ENCODE measurements around the gene LRRC32. TPM values are rescaled to one million over a fixed set of nuclear protein-coding genes. Genes with fewer than 3 reads are reported as not detected.

LRRC32 gene
- polyA plus RNA-seq, 2 of the 4 experiments (the other 2 are of a cell fraction): 0.25 to 0.62 TPM

- no peak for TF ChIP-seq REST (IDR thresholded peaks at IDR 0.05)
- no peak for TF ChIP-seq FOSL2 (IDR thresholded peaks at IDR 0.05)
- TF ChIP-seq FOSL2 (CRISPR knock-in tag; IDR thresholded peaks at IDR 0.05): no peak
- no peak for TF ChIP-seq NPAS2 (CRISPR knock-in tag; IDR thresholded peaks at IDR 0.05; ENCODE audit: borderline replicate concordance)
- no peak for TF ChIP-seq HEYL (CRISPR knock-in tag; IDR thresholded peaks at IDR 0.05)
Observed at GRCh38 chr11:76664578-76665061, 5.9 kb downstream of the LRRC32 start (continued).

GRCh38 chr11:76663912-76664440 lies 6.6 kb downstream of the LRRC32 start:
- 71% methylated on average over 7 of the region's 7 CpGs for WGBS (ENCODE audit: missing lambda C conversion rate)
- DNase-seq (ENCODE audit: low read depth in 1 of 2, low spot score in 1 of 2) (no peak), ATAC-seq (no peak), FAIRE-seq (no peak)
- ChIA-PET POLR2A (no interaction called here), CTCF (interaction anchor here (1.1 to 3.5 kb wide), 4 partner anchors 9 to 65 kb away, joined by 3 to 16 read pairs (median 4); no protein-coding TSS in a partner anchor)
- Histone ChIP-seq H3K4me1 (no peaks in the 10 kb centered on the region), H3K4me3 (no peak overlapping the region), H3K9me3 (no peaks in the 10 kb centered on the region), H3K4me2 (no peak overlapping the region), H3K27ac (no peak overlapping the region)
- TF ChIP-seq NR3C1 (IDR thresholded peaks at IDR 0.05) (no peak), RFX5 (IDR thresholded peaks at IDR 0.05) (no peak), RCOR1 (IDR thresholded peaks at IDR 0.05; ENCODE audit: low read depth, low read length) (no peak), EHMT2 (IDR thresholded peaks at IDR 0.05; ENCODE audit: low read depth) (no peak), BHLHE40 (IDR thresholded peaks at IDR 0.05; ENCODE audit: low read depth, low read length) (no peak), FOSB (CRISPR knock-in tag; IDR thresholded peaks at IDR 0.05) (no peak), SMC3 (IDR thresholded peaks at IDR 0.05) (no peak)

GRCh38 chr11:76663486-76663810 lies 7.1 kb downstream of the LRRC32 start:
- ChIA-PET CTCF (interaction anchor here (1.1 to 3.5 kb wide), 4 partner anchors 9 to 65 kb away, joined by 4 to 16 read pairs (median 5); no protein-coding TSS in a partner anchor), POLR2A (no interaction called here)
- 33% methylated on average over 2 of the region's 2 CpGs for WGBS (ENCODE audit: missing lambda C conversion rate)
- no peak overlapping the region for H3K4me3 ChIP-seq
- ATAC-seq: no peak
- no peaks in the 10 kb centered on the region for H3K9me3 ChIP-seq
- no peak for DNase-seq (ENCODE audit: low read depth in 1 of 2, low spot score in 1 of 2)
- H3K27ac ChIP-seq: no peak overlapping the region
- no peak for FAIRE-seq
- no peaks in the 10 kb centered on the region for H3K4me1 ChIP-seq
- H3K4me2 ChIP-seq: no peak overlapping the region
- TF ChIP-seq ZC3H11A (IDR thresholded peaks at IDR 0.05) (no peak), TP53 (CRISPR knock-in tag; IDR thresholded peaks at IDR 0.05) (no peak), NR3C1 (IDR thresholded peaks at IDR 0.05) (no peak), FOSL2 (IDR thresholded peaks at IDR 0.05) (no peak), FOSL2 (CRISPR knock-in tag; IDR thresholded peaks at IDR 0.05) (no peak), BCL3 (IDR thresholded peaks at IDR 0.05) (no peak), POLR2AphosphoS2 (conservative IDR thresholded peaks at IDR 0.05; ENCODE audit: low read length) (no peak)

All from A549 (cell line).